ENCODE data around the gene FAM240A. TPM values are rescaled to one million over a fixed set of nuclear protein-coding genes. Genes with fewer than 3 reads are reported as not detected.

Gene FAM240A
- total and polyA plus RNA-seq, 7 experiments from 2014 or later, result not detected

GRCh38 chr3:46667061-46667621 lies 54.8 kb downstream of the FAM240A start:
- peaks cover 0 to 3% (median 0%) of the 10 kb centered on the region in 5 donors for H3K36me3 Mint-ChIP-seq
- POLR2A ChIA-PET, result no interaction called here

GRCh38 chr3:46667657-46668056 lies 55.3 kb downstream of the FAM240A start:
- no peak overlapping the region for H3K27ac ChIP-seq (ENCODE audit: low read depth, low read length)
- peaks cover 0 to 3% (median 0%) of the 10 kb centered on the region in 5 donors for H3K36me3 Mint-ChIP-seq
- peak in 1 of 9 donors; percentile 15 for DNase-seq
- H3K27ac Mint-ChIP-seq, result peak overlapping the region in 4 of 9 donors; percentile 10 to 74 (median 36)
- no peak for ATAC-seq
- no peak overlapping the region for H3K4me3 Mint-ChIP-seq
- H3K27me3 Mint-ChIP-seq, result no peaks in the 10 kb centered on the region
- POLR2A ChIA-PET, result no interaction called here
- no peak overlapping the region for H3K4me3 ChIP-seq (ENCODE audit: low read length)
- no peaks in the 10 kb centered on the region for H3K9me3 Mint-ChIP-seq
- intact Hi-C loops (cut with micrococcal nuclease), result no loop called here
- no peaks in the 10 kb centered on the region for H3K4me1 ChIP-seq (ENCODE audit: control insufficient read depth in 2 of 2, insufficient read depth in 2 of 2, low read length in 2 of 2)
- CTCF ChIA-PET, result no interaction called here
- peaks cover 0 to 19% (median 3%) of the 10 kb centered on the region in 3 experiments for H3K36me3 ChIP-seq (ENCODE audit: control insufficient read depth in 2 of 3, insufficient read depth in 3 of 3, low read length in 3 of 3)
- H3K27me3 ChIP-seq (ENCODE audit: control insufficient read depth in 2 of 2, insufficient read depth in 2 of 2, low read length in 2 of 2), result no peaks in the 10 kb centered on the region
- H3K4me1 Mint-ChIP-seq, result peaks cover 0 to 9% (median 7%) of the 10 kb centered on the region in 7 donors
- no peaks in the 10 kb centered on the region for H3K9me3 ChIP-seq (ENCODE audit: control insufficient read depth in 2 of 3, low read length in 3 of 3)

More at GRCh38 chr3:46667061-46667621, 54.8 kb downstream of the FAM240A start:
- H3K9me3 ChIP-seq (ENCODE audit: control insufficient read depth in 2 of 3, low read length in 3 of 3), result no peaks in the 10 kb centered on the region
- H3K4me1 Mint-ChIP-seq, result peaks cover 0 to 9% (median 7%) of the 10 kb centered on the region in 7 donors
- no peaks in the 10 kb centered on the region for H3K27me3 ChIP-seq (ENCODE audit: control insufficient read depth in 2 of 2, insufficient read depth in 2 of 2, low read length in 2 of 2)
- no peak overlapping the region for H3K4me3 ChIP-seq (ENCODE audit: low read length)
- CTCF ChIA-PET, result interaction anchor here (0.6 kb wide), 1 partner anchor 243 kb away, joined by 3 read pairs; no protein-coding TSS in a partner anchor
- peaks cover 0 to 14% (median 0%) of the 10 kb centered on the region in 3 experiments for H3K36me3 ChIP-seq (ENCODE audit: control insufficient read depth in 2 of 3, insufficient read depth in 3 of 3, low read length in 3 of 3)
- no peak overlapping the region for H3K4me3 Mint-ChIP-seq
- peaks cover 0 to 5% (median 0%) of the 10 kb centered on the region in 5 donors for H3K27me3 Mint-ChIP-seq
- H3K4me1 ChIP-seq (ENCODE audit: control insufficient read depth in 2 of 2, insufficient read depth in 2 of 2, low read length in 2 of 2), result no peaks in the 10 kb centered on the region
- intact Hi-C loops (cut with micrococcal nuclease), result no loop called here
- ATAC-seq (no peak), DNase-seq (peak in 1 of 9 donors; percentile 15)
- no peak overlapping the region for H3K27ac ChIP-seq (ENCODE audit: low read depth, low read length)
- H3K9me3 Mint-ChIP-seq, result no peaks in the 10 kb centered on the region
- H3K27ac Mint-ChIP-seq, result peak overlapping the region in 2 of 9 donors; percentile 46 to 74

- H3K4me1 Mint-ChIP-seq, result peaks cover 0 to 8% (median 6%) of the 10 kb centered on the region in 7 donors
- CTCF ChIA-PET, result no interaction called here
- DNase-seq (peak in 1 of 9 donors; percentile 17), ATAC-seq (no peak)
- intact Hi-C loops (cut with micrococcal nuclease), result no loop called here
- peaks cover 0 to 3% (median 0%) of the 10 kb centered on the region in 5 donors for H3K36me3 Mint-ChIP-seq
- POLR2A ChIA-PET, result no interaction called here
- peaks cover 0 to 20% (median 3%) of the 10 kb centered on the region in 3 experiments for H3K36me3 ChIP-seq (ENCODE audit: control insufficient read depth in 2 of 3, insufficient read depth in 3 of 3, low read length in 3 of 3)
- H3K9me3 Mint-ChIP-seq, result no peaks in the 10 kb centered on the region
- no peak overlapping the region for H3K4me3 ChIP-seq (ENCODE audit: low read length)
- H3K4me1 ChIP-seq (ENCODE audit: control insufficient read depth in 2 of 2, insufficient read depth in 2 of 2, low read length in 2 of 2), result no peaks in the 10 kb centered on the region
- no peaks in the 10 kb centered on the region for H3K27me3 ChIP-seq (ENCODE audit: control insufficient read depth in 2 of 2, insufficient read depth in 2 of 2, low read length in 2 of 2)
- no peak overlapping the region for H3K27ac ChIP-seq (ENCODE audit: low read depth, low read length)
- peak overlapping the region in 6 of 9 donors; percentile 10 to 74 (median 41) for H3K27ac Mint-ChIP-seq
- no peaks in the 10 kb centered on the region for H3K9me3 ChIP-seq (ENCODE audit: control insufficient read depth in 2 of 3, low read length in 3 of 3)
- no peak overlapping the region for H3K4me3 Mint-ChIP-seq
- H3K27me3 Mint-ChIP-seq, result no peaks in the 10 kb centered on the region
Observed at GRCh38 chr3:46668116-46668515, 55.8 kb downstream of the FAM240A start.

- Histone ChIP-seq H3K27me3 (ENCODE audit: control insufficient read depth in 2 of 2, insufficient read depth in 2 of 2, low read length in 2 of 2) (no peaks in the 10 kb centered on the region), H3K4me1 (ENCODE audit: control insufficient read depth in 2 of 2, insufficient read depth in 2 of 2, low read length in 2 of 2) (no peaks in the 10 kb centered on the region), H3K27ac (ENCODE audit: low read depth, low read length) (no peak overlapping the region), H3K36me3 (ENCODE audit: control insufficient read depth in 2 of 3, insufficient read depth in 3 of 3, low read length in 3 of 3) (peaks cover 0 to 25% (median 3%) of the 10 kb centered on the region in 3 experiments), H3K4me3 (ENCODE audit: low read length) (no peak overlapping the region), H3K9me3 (ENCODE audit: control insufficient read depth in 2 of 3, low read length in 3 of 3) (no peaks in the 10 kb centered on the region)
- H3K36me3 Mint-ChIP-seq, result peaks cover 0 to 7% (median 0%) of the 10 kb centered on the region in 5 donors
- H3K27ac Mint-ChIP-seq, result peak overlapping the region in 5 of 9 donors; percentile 17 to 59 (median 54)
- POLR2A ChIA-PET, result no interaction called here
- H3K4me1 Mint-ChIP-seq, result peaks cover 0 to 4% (median 2%) of the 10 kb centered on the region in 7 donors
- ATAC-seq (no peak), DNase-seq (peak in 1 of 9 donors; percentile 13)
- no peaks in the 10 kb centered on the region for H3K27me3 Mint-ChIP-seq
- no peak overlapping the region for H3K4me3 Mint-ChIP-seq
- intact Hi-C loops (cut with micrococcal nuclease), result no loop called here
- H3K9me3 Mint-ChIP-seq, result no peaks in the 10 kb centered on the region
- CTCF ChIA-PET, result no interaction called here
Observed at GRCh38 chr3:46668591-46668990, 56.3 kb downstream of the FAM240A start.

- Histone ChIP-seq H3K4me1 (ENCODE audit: control insufficient read depth in 2 of 2, insufficient read depth in 2 of 2, low read length in 2 of 2) (no peaks in the 10 kb centered on the region), H3K27ac (ENCODE audit: low read depth, low read length) (no peak overlapping the region), H3K4me3 (ENCODE audit: low read length) (no peak overlapping the region), H3K9me3 (ENCODE audit: control insufficient read depth in 2 of 3, low read length in 3 of 3) (no peaks in the 10 kb centered on the region), H3K36me3 (ENCODE audit: control insufficient read depth in 2 of 3, insufficient read depth in 3 of 3, low read length in 3 of 3) (peaks cover 0 to 33% (median 3%) of the 10 kb centered on the region in 3 experiments), H3K27me3 (ENCODE audit: control insufficient read depth in 2 of 2, insufficient read depth in 2 of 2, low read length in 2 of 2) (no peaks in the 10 kb centered on the region)
- CTCF ChIA-PET, result no interaction called here
- DNase-seq (peak in 1 of 9 donors; percentile 10), ATAC-seq (no peak)
- no peaks in the 10 kb centered on the region for H3K4me1 Mint-ChIP-seq
- peaks cover 0 to 2% (median 0%) of the 10 kb centered on the region in 5 donors for H3K27me3 Mint-ChIP-seq
- H3K9me3 Mint-ChIP-seq, result no peaks in the 10 kb centered on the region
- peaks cover 0 to 14% (median 3%) of the 10 kb centered on the region in 5 donors for H3K36me3 Mint-ChIP-seq
- intact Hi-C loops (cut with micrococcal nuclease), result no loop called here
- no peak overlapping the region for H3K4me3 Mint-ChIP-seq
- H3K27ac Mint-ChIP-seq, result peak overlapping the region in 3 of 9 donors; percentile 64 to 74 (median 69)
- POLR2A ChIA-PET, result no interaction called here
Observed at GRCh38 chr3:46669191-46669999, 57.1 kb downstream of the FAM240A start.

GRCh38 chr3:46670000-46670890 lies 57.9 kb downstream of the FAM240A start:
- peak overlapping the region in 4 of 9 donors; percentile 51 to 74 (median 66) for H3K27ac Mint-ChIP-seq
- H3K4me3 Mint-ChIP-seq, result no peak overlapping the region
- CTCF ChIA-PET, result no interaction called here
- H3K4me1 Mint-ChIP-seq, result no peaks in the 10 kb centered on the region
- H3K27me3 ChIP-seq (ENCODE audit: control insufficient read depth in 2 of 2, insufficient read depth in 2 of 2, low read length in 2 of 2), result no peaks in the 10 kb centered on the region
- peaks cover 0 to 39% (median 3%) of the 10 kb centered on the region in 3 experiments for H3K36me3 ChIP-seq (ENCODE audit: control insufficient read depth in 2 of 3, insufficient read depth in 3 of 3, low read length in 3 of 3)
- peaks cover 0 to 23% (median 5%) of the 10 kb centered on the region in 5 donors for H3K36me3 Mint-ChIP-seq
- no peaks in the 10 kb centered on the region for H3K4me1 ChIP-seq (ENCODE audit: control insufficient read depth in 2 of 2, insufficient read depth in 2 of 2, low read length in 2 of 2)
- no peak overlapping the region for H3K27ac ChIP-seq (ENCODE audit: low read depth, low read length)
- no peak overlapping the region for H3K4me3 ChIP-seq (ENCODE audit: low read length)
- H3K9me3 Mint-ChIP-seq, result no peaks in the 10 kb centered on the region
- H3K9me3 ChIP-seq (ENCODE audit: control insufficient read depth in 2 of 3, low read length in 3 of 3), result no peaks in the 10 kb centered on the region
- H3K27me3 Mint-ChIP-seq, result peaks cover 0 to 3% (median 0%) of the 10 kb centered on the region in 5 donors
- intact Hi-C loops (cut with micrococcal nuclease), result no loop called here
- peak in 1 of 9 donors; percentile 9 for DNase-seq
- no peak for ATAC-seq
- POLR2A ChIA-PET, result no interaction called here
